Kidney (tissue), 14 donors: ENCODE measurements around the gene FBXO45. TPM values are rescaled to one million over a fixed set of nuclear protein-coding genes. Genes with fewer than 3 reads are reported as not detected.
"Not testable (repeated sequence)": the region's sequence is repeated elsewhere in the genome, so short reads cannot be mapped to it uniquely, and the experiment has no call there.

ENCODE experiments used
- DNase-seq, 5 donors: peaks; one replicate each; pipeline ENCODE4 v3.0.0-alpha.2; 2013 to 2020
- FAIRE-seq: peaks from 2 replicates; lab custom pipeline; 2012; peaks lifted over from hg19 to GRCh38; lab: Jason Lieb, UNC
- H3K27ac ChIP-seq, 2 donors: one replicate each; pipeline ENCODE4 v1.7.0; 2013; ENCODE audit warnings: low read depth in 2 of 2, low read length in 2 of 2, inconsistent platforms in 1 of 2
- H3K27me3 ChIP-seq: one replicate; pipeline ENCODE4 v1.7.1; 2013; ENCODE audit warnings: low read length, inconsistent platforms; ENCODE audit not compliant: control insufficient read depth, insufficient read depth
- H3K36me3 ChIP-seq, 3 donors: one replicate each; pipeline versions ENCODE4 v1.7.0 to v1.7.1; 2013; ENCODE audit warnings: low read length in 3 of 3, control low read depth in 1 of 3, inconsistent platforms in 1 of 3; ENCODE audit not compliant: insufficient read depth in 3 of 3, control insufficient read depth in 2 of 3
- H3K4me1 ChIP-seq, 3 donors: one replicate each; pipeline versions ENCODE4 v1.7.0 to v1.7.1; 2013; ENCODE audit warnings: low read length in 3 of 3, inconsistent platforms in 1 of 3, low read depth in 1 of 3; ENCODE audit not compliant: control insufficient read depth in 2 of 3, insufficient read depth in 2 of 3
- H3K4me3 ChIP-seq, 3 donors: one replicate each; pipeline versions ENCODE4 v1.7.0 to v1.8.1; 2013; ENCODE audit warnings: low read length in 3 of 3, control low read depth in 1 of 3, inconsistent platforms in 1 of 3
- H3K9ac ChIP-seq, 3 donors: one replicate each; pipeline versions ENCODE4 v1.7.0 to v1.7.1; 2013; ENCODE audit warnings: low read length in 3 of 3, control low read depth in 1 of 3, inconsistent platforms in 1 of 3
- H3K9me3 ChIP-seq, 3 donors: one replicate each; pipeline versions ENCODE4 v1.7.0 to v1.7.1; 2013; ENCODE audit warnings: low read length in 3 of 3, control low read depth in 1 of 3, inconsistent platforms in 1 of 3; ENCODE audit not compliant: control insufficient read depth in 2 of 3, insufficient read depth in 1 of 3
- CTCF ChIP-seq: IDR thresholded peaks from 3 replicates; pipeline ENCODE4 v1.5.1; 2012; ENCODE audit warnings: mild to moderate bottlenecking, moderate library complexity, borderline replicate concordance; ENCODE audit not compliant: insufficient read depth; ENCODE audit errors: extremely low read depth
- intact Hi-C: fragments of 100-400 bp; cut with DNase I; formaldehyde crosslinking; loops from one replicate; pipeline ENCODE4 v1.11.1; 2022
- polyA plus RNA-seq: library from polyadenylated mRNA; stranded (reverse); fragments of 350-450 nt; fragmentation: Illumina TruSeq; extraction: RNeasy Lipid Tissue Mini Kit (QIAGEN cat#74804); gene quantifications from one replicate; pipeline ENCODE4 v1.2.3, GENCODE V29; 2014; ENCODE audit warnings: low read depth, low replicate concordance; ENCODE audit not compliant: insufficient read depth
- total RNA-seq: library from RNA; stranded (reverse); fragmentation: NEBNext Ultra II Directional; extraction: Animal tissue kit (Norgen Biotek cat#: 25700); gene quantifications from one replicate; pipeline ENCODE4 v1.2.1, GENCODE V29; 2021
- donor health status: control.
- donor health status: control.
- donor health status: control.
- donor health status: control.
- donor health status: control.
- donor health status: DM: yes; HTN: yes; CAD: no.
- donor health status: Normal renal cell carcinoma (clear cell type).

Gene FBXO45
- total and polyA plus RNA-seq, 2 donors from 2014 or later = 2.5 to 7.0 TPM

DNA sequence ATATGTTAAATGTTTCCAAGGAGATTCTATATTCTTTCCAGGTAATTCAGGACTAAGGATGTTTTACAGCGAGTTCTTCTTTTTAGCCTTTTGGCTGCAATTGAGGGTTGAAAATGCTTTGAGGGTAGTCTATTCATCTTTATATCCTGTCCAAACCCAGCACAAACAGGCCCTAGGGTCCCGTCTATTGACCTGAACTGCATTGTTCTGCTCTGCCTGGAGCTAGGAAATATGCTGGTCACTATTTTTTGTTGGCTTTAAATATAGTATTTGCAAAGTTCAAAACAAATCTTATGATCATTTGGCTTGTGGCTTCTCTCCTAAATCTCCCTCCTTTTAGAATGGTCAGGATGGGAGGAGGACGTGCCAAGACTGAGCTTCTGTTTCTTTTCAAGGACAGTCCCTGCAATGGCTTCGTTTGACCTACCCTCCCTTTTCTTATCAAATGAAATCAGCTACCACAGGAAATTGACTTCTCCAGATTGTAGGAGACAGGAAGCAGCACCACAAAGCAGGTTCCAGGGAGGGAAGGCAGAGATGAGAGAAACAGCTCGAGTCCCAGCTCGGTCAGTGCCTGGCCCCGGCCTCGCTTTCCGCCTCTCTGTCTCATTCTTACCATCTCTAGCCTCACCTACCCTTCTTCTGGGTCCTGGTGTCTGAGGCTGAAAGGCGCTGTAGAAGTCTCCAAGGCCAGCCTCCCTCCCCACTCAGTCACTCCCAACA lies 43.5 kb downstream of the FBXO45 start:
- Histone ChIP-seq H3K36me3 (no peaks in the 10 kb centered on the region), H3K4me1 (peaks cover 0 to 3% (median 0%) of the 10 kb centered on the region in 3 donors), H3K9ac (no peak overlapping the region), H3K4me3 (peak overlapping the region in 1 of 3 donors; percentile 21), H3K27ac (peak overlapping the region in 1 of 2 donors; percentile 84), H3K9me3 (no peaks in the 10 kb centered on the region), H3K27me3 (no peaks in the 10 kb centered on the region)
- intact Hi-C loops = loop anchor here (10.0 kb wide), 1 partner anchor 73 kb away; no protein-coding TSS in a partner anchor
- FAIRE-seq (no peak), DNase-seq (no peak)
- no peak for TF ChIP-seq CTCF

DNA sequence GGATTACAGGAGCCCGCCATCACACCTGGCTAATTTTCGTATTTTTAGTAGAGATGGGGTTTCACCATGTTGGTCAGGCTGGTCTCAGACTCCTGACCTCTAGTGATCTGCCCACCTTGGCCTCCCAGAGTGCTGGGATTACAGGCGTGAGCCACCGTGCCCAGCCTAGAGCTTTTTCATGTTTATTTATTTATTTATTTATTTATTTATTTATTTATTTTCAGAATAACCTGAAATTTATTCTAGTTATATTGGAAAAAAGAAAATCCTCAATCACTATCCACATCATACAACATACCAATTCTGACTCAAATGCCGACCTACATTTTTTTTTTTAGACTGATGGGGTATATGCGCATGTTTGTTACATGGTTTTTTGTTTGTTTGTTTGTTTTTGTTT lies 46.8 kb downstream of the FBXO45 start:
- H3K9me3 ChIP-seq, H3K36me3 ChIP-seq, H3K27ac ChIP-seq, FAIRE-seq, H3K4me1 ChIP-seq, H3K4me3 ChIP-seq, DNase-seq, H3K27me3 ChIP-seq, H3K9ac ChIP-seq: not testable (repeated sequence)
- intact Hi-C loops = loop anchor here (10.0 kb wide), 1 partner anchor 70 kb away; no protein-coding TSS in a partner anchor

DNA sequence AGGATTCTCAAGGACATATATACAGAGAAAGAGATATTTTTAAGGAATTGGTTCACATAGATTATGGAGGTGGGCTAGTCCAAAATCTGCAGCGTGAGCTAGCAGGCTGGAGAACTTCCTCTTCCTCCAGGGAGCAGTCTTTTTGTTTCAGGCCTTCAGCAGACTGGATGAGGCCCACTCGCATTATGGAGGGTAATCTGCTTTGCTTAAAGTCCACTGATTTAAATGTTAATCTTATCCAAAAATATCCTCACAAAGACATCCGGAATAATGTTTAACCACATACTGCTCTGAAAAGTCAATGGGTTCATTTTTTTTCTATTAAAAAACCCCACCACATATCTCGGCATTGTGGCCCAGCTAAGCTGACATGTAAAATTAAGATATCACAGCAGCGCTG lies 48.8 kb downstream of the FBXO45 start:
- Histone ChIP-seq H3K36me3 (no peaks in the 10 kb centered on the region), H3K4me3 (no peak overlapping the region), H3K9ac (no peak overlapping the region), H3K9me3 (no peaks in the 10 kb centered on the region), H3K4me1 (peaks cover 0 to 2% (median 0%) of the 10 kb centered on the region in 3 donors), H3K27ac (no peak overlapping the region), H3K27me3 (no peaks in the 10 kb centered on the region)
- TF ChIP-seq CTCF = no peak
- FAIRE-seq = no peak
- no peak for DNase-seq
- intact Hi-C loops = loop anchor here (10.0 kb wide), 1 partner anchor 68 kb away; no protein-coding TSS in a partner anchor

GRCh38 chr3:196619223-196619622 lies 50.8 kb downstream of the FBXO45 start:
- TF ChIP-seq CTCF = no peak
- no peaks in the 10 kb centered on the region for H3K27me3 ChIP-seq
- no peaks in the 10 kb centered on the region for H3K36me3 ChIP-seq
- no peak overlapping the region for H3K9ac ChIP-seq
- H3K27ac ChIP-seq = no peak overlapping the region
- FAIRE-seq = no peak
- intact Hi-C loops = loop anchor here (10.0 kb wide), 1 partner anchor 66 kb away; no protein-coding TSS in a partner anchor
- no peaks in the 10 kb centered on the region for H3K9me3 ChIP-seq
- no peak overlapping the region for H3K4me3 ChIP-seq
- H3K4me1 ChIP-seq = no peaks in the 10 kb centered on the region
- DNase-seq = peak in 1 of 5 donors; percentile 24

DNA sequence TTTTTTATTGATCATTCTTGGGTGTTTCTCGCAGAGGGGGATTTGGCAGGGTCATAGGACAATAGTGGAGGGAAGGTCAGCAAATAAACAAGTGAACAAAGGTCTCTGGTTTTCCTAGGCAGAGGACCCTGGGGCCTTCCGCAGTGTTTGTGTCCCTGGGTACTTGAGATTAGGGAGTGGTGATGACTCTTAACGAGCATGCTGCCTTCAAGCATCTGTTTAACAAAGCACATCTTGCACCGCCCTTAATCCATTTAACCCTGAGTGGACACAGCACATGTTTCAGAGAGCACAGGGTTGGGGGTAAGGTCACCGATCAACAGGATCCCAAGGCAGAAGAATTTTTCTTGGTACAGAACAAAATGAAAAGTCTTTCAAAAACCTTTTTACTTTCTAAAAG lies 51.2 kb downstream of the FBXO45 start:
- not testable (repeated sequence) for DNase-seq, H3K9ac ChIP-seq, H3K36me3 ChIP-seq, H3K4me1 ChIP-seq, H3K27me3 ChIP-seq, H3K27ac ChIP-seq, H3K9me3 ChIP-seq, FAIRE-seq, H3K4me3 ChIP-seq
- intact Hi-C loops = loop anchor here (10.0 kb wide), 1 partner anchor 65 kb away; no protein-coding TSS in a partner anchor
